Neural cell (in vitro differentiated cells): ENCODE measurements around the gene CKAP4. TPM values are rescaled to one million over a fixed set of nuclear protein-coding genes. Genes with fewer than 3 reads are reported as not detected.

Experiments
- H2AFZ ChIP-seq: fragments of 200-600, 300-800 bp; sonication (generic), shearing (Covaris generic); 2 replicates; pipeline ENCODE4 v1.6.0; 2014; ENCODE audit warnings: low read depth, mild to moderate bottlenecking, antibody characterized with exemption, low read length, moderate library complexity
- H3F3A ChIP-seq: fragments of 200-600 bp; shearing (Covaris generic); 2 replicates; pipeline ENCODE4 v1.6.1; 2016; ENCODE audit warnings: mild to moderate bottlenecking, moderate library complexity, mixed read lengths, antibody characterized with exemption, low read length; ENCODE audit not compliant: insufficient read depth, poor library complexity, severe bottlenecking
- H3K27ac ChIP-seq: fragments of 200-600, 300-800 bp; sonication (generic), shearing (Covaris generic); 2 replicates; pipeline ENCODE4 v1.5.1; 2014; ENCODE audit warnings: mild to moderate bottlenecking, low read length, moderate library complexity
- H3K27me3 ChIP-seq: fragments of 300-800, 200-600 bp; sonication (generic), shearing (Covaris generic); 2 replicates; pipeline ENCODE4 v1.6.0; 2014; ENCODE audit warnings: mild to moderate bottlenecking, low read depth, low read length, moderate library complexity; ENCODE audit not compliant: insufficient read depth
- H3K36me3 ChIP-seq: fragments of 300-800, 200-600 bp; sonication (generic), shearing (Covaris generic); 2 replicates; pipeline ENCODE4 v1.5.1; 2014; ENCODE audit warnings: mild to moderate bottlenecking, antibody characterized with exemption, low read length, moderate library complexity; ENCODE audit not compliant: insufficient read depth
- H3K4me2 ChIP-seq: fragments of 300-800, 200-600 bp; sonication (generic), shearing (Covaris generic); 2 replicates; pipeline ENCODE4 v1.6.0; 2014; ENCODE audit warnings: mild to moderate bottlenecking, low read length
- H3K4me3 ChIP-seq: fragments of 300-800, 200-600 bp; sonication (generic), shearing (Covaris generic); 2 replicates; pipeline ENCODE4 v1.5.1; 2014; ENCODE audit warnings: mild to moderate bottlenecking, low read length, moderate library complexity
- H3K79me2 ChIP-seq: fragments of 200-600 bp; shearing (Covaris generic); replicated peaks from 2 replicates; pipeline ENCODE4 v1.6.0; 2014; ENCODE audit warnings: mild to moderate bottlenecking, low read length, moderate library complexity; ENCODE audit not compliant: insufficient read depth
- H3K9ac ChIP-seq: fragments of 300-800, 200-600 bp; sonication (generic), shearing (Covaris generic); 2 replicates; pipeline ENCODE4 v1.6.1; 2016; ENCODE audit warnings: mild to moderate bottlenecking, low read length, mixed read lengths
- H3K9me2 ChIP-seq: fragments of 200-600 bp; shearing (Covaris generic); 2 replicates; pipeline ENCODE4 v1.6.1; 2016; ENCODE audit warnings: mild to moderate bottlenecking, low read length, mixed read lengths; ENCODE audit not compliant: insufficient read depth
- H3K9me3 ChIP-seq: fragments of 200-600, 300-800 bp; sonication (generic), shearing (Covaris generic); 2 replicates; pipeline ENCODE4 v1.6.1; 2016; ENCODE audit warnings: mild to moderate bottlenecking, mixed run types, low read length, moderate library complexity, mixed read lengths
- H4K20me1 ChIP-seq: fragments of 200-600 bp; shearing (Covaris generic); 2 replicates; pipeline ENCODE4 v1.6.1; 2016; ENCODE audit warnings: mild to moderate bottlenecking, mixed run types; ENCODE audit not compliant: insufficient read depth
- EZH2 ChIP-seq: fragments of 200-600, 300-800 bp; shearing (Covaris generic), sonication (generic); IDR thresholded peaks from 2 replicates; pipeline ENCODE4 v1.6.1; 2014; ENCODE audit warnings: antibody characterized with exemption, low read length, borderline replicate concordance, mild to moderate bottlenecking; ENCODE audit not compliant: insufficient read depth, poor library complexity, severe bottlenecking
- MXI1 ChIP-seq: fragments of 450-650 bp; conservative IDR thresholded peaks from 2 replicates; pipeline ENCODE4 v1.6.1; 2014; ENCODE audit warnings: antibody characterized with exemption, mild to moderate bottlenecking; ENCODE audit not compliant: poor library complexity, severe bottlenecking
- POLR2AphosphoS5 ChIP-seq: IDR thresholded peaks from 2 replicates; pipeline ENCODE4 v1.6.1; 2012
- RAD21 ChIP-seq: fragments of 450-650 bp; conservative IDR thresholded peaks from 2 replicates; pipeline ENCODE4 v1.6.1; 2014; ENCODE audit warnings: antibody characterized with exemption, mild to moderate bottlenecking, moderate library complexity
- REST ChIP-seq: IDR thresholded peaks from 2 replicates; pipeline ENCODE4 v1.6.1; 2012; ENCODE audit warnings: borderline replicate concordance
- SMC3 ChIP-seq: fragments of 450-650 bp; conservative IDR thresholded peaks from 2 replicates; pipeline ENCODE4 v1.6.1; 2014; ENCODE audit warnings: antibody characterized with exemption, mild to moderate bottlenecking, moderate library complexity; ENCODE audit not compliant: poor library complexity
- TAF1 ChIP-seq: IDR thresholded peaks from 2 replicates; pipeline ENCODE4 v1.6.1; 2012; ENCODE audit warnings: low read depth
- polyA plus RNA-seq: library from polyadenylated mRNA; depleted of rRNA; stranded (reverse); fragments of >200 nt; gene quantifications from 2 replicates; pipeline ENCODE4 v1.2.3, GENCODE V29; 2014

CKAP4 gene
- polyA plus RNA-seq, 1 donor from 2014 or later = 50.0 TPM

- Histone ChIP-seq H3F3A (no peaks in the 10 kb centered on the region), H3K79me2 (no peaks in the 10 kb centered on the region), H3K36me3 (no peaks in the 10 kb centered on the region), H3K9ac (no peak overlapping the region), H4K20me1 (no peaks in the 10 kb centered on the region), H2AFZ (no peak overlapping the region), H3K4me2 (no peak overlapping the region), H3K9me3 (no peaks in the 10 kb centered on the region), H3K9me2 (no peaks in the 10 kb centered on the region), H3K27ac (no peak overlapping the region), H3K4me3 (no peak overlapping the region), H3K27me3 (no peaks in the 10 kb centered on the region)
- TF ChIP-seq REST (no peak), TAF1 (no peak)
Observed at GRCh38 chr12:106204312-106204711, 43.5 kb downstream of the CKAP4 start.

GRCh38 chr12:106197906-106198623, 49.8 kb downstream of the CKAP4 start:
- Histone ChIP-seq H3K27ac (no peak overlapping the region), H3K9ac (no peak overlapping the region), H4K20me1 (no peaks in the 10 kb centered on the region)

GRCh38 chr12:106195621-106196027, 52.2 kb downstream of the CKAP4 start:
- H4K20me1 ChIP-seq = no peaks in the 10 kb centered on the region
- no peak overlapping the region for H3K27ac ChIP-seq
- H3F3A ChIP-seq = no peaks in the 10 kb centered on the region
- no peaks in the 10 kb centered on the region for H3K36me3 ChIP-seq
- H3K79me2 ChIP-seq = no peaks in the 10 kb centered on the region
- TF ChIP-seq POLR2AphosphoS5 (no peak), SMC3 (no peak), RAD21 (no peak), REST (no peak), MXI1 (no peak), EZH2 (no peak)
- H3K27me3 ChIP-seq = no peaks in the 10 kb centered on the region
- no peak overlapping the region for H2AFZ ChIP-seq
- no peak overlapping the region for H3K4me2 ChIP-seq
- H3K4me3 ChIP-seq = no peak overlapping the region
- H3K9ac ChIP-seq = no peak overlapping the region
- H3K9me3 ChIP-seq = no peaks in the 10 kb centered on the region
- H3K9me2 ChIP-seq = no peaks in the 10 kb centered on the region

More at GRCh38 chr12:106197906-106198623, 49.8 kb downstream of the CKAP4 start:
- Histone ChIP-seq H3F3A (no peaks in the 10 kb centered on the region), H3K4me3 (no peak overlapping the region), H2AFZ (no peak overlapping the region), H3K9me2 (no peaks in the 10 kb centered on the region), H3K27me3 (no peaks in the 10 kb centered on the region), H3K4me2 (no peak overlapping the region), H3K9me3 (no peaks in the 10 kb centered on the region), H3K79me2 (no peaks in the 10 kb centered on the region), H3K36me3 (no peaks in the 10 kb centered on the region)
- TF ChIP-seq SMC3 = no peak
- no peak for TF ChIP-seq MXI1
- no peak for TF ChIP-seq TAF1
- TF ChIP-seq EZH2 = no peak
- TF ChIP-seq RAD21 = no peak
